GM06990 (cell line): Measurements from ENCODE around the gene TES.

Source experiments
- DNase-seq: peaks from one replicate; pipeline ENCODE4 v3.0.0-alpha.2; 2011; ENCODE audit not compliant: insufficient read length; ENCODE audit errors: extremely low read depth
- H3K27me3 ChIP-seq: replicated peaks from 2 replicates; pipeline ENCODE4 v1.6.0; 2011; ENCODE audit warnings: low read length; ENCODE audit not compliant: control insufficient read depth, insufficient read depth
- H3K36me3 ChIP-seq: 2 replicates; pipeline ENCODE4 v1.5.1; 2011; ENCODE audit warnings: low read length; ENCODE audit not compliant: control insufficient read depth, insufficient read depth
- H3K4me3 ChIP-seq: replicated peaks from 2 replicates; pipeline ENCODE4 v1.5.1; 2011; ENCODE audit warnings: low read depth, mild to moderate bottlenecking, control low read depth, low read length
- CTCF ChIP-seq: IDR thresholded peaks from 2 replicates; pipeline ENCODE4 v1.5.1; 2011; ENCODE audit warnings: low read length, control low read depth, mild to moderate bottlenecking, inconsistent platforms; ENCODE audit not compliant: insufficient read depth, poor library complexity, severe bottlenecking

The TES gene

GRCh38 chr7:116298576-116298975, 88.2 kb downstream of the TES start:
- DNase-seq: no peak
- H3K4me3 ChIP-seq: no peak overlapping the region
- TF ChIP-seq CTCF: no peak

GRCh38 chr7:116305485-116306408, 95.4 kb downstream of the TES start:
- Histone ChIP-seq H3K4me3 (no peak overlapping the region), H3K36me3 (no peaks in the 10 kb centered on the region), H3K27me3 (no peaks in the 10 kb centered on the region)
- no peak for DNase-seq
- no peak for TF ChIP-seq CTCF

More at GRCh38 chr7:116298576-116298975, 88.2 kb downstream of the TES start:
- Histone ChIP-seq H3K36me3 (no peaks in the 10 kb centered on the region), H3K27me3 (no peaks in the 10 kb centered on the region)

- no peak for TF ChIP-seq CTCF
- no peak for DNase-seq
- Histone ChIP-seq H3K4me3 (no peak overlapping the region), H3K36me3 (no peaks in the 10 kb centered on the region), H3K27me3 (no peaks in the 10 kb centered on the region)
Measured at GRCh38 chr7:116306409-116307048, 96.2 kb downstream of the TES start.

GRCh38 chr7:116307253-116307652, 96.9 kb downstream of the TES start:
- DNase-seq: no peak
- no peaks in the 10 kb centered on the region for H3K36me3 ChIP-seq
- TF ChIP-seq CTCF: no peak
- H3K27me3 ChIP-seq: no peaks in the 10 kb centered on the region
- no peak overlapping the region for H3K4me3 ChIP-seq
